ENCODE data around the gene OCA2. TPM values are rescaled to one million over a fixed set of nuclear protein-coding genes. Genes with fewer than 3 reads are reported as not detected.

OCA2 gene
- total and polyA plus RNA-seq, 2 of the 13 experiments (the other 11 are each of a cell fraction or from before 2014, with no cell fraction given), result 0.02 to 0.05 TPM

GRCh38 chr15:28082891-28083684 is 16.0 kb downstream of the OCA2 start (continued):
- TF ChIP-seq ZBTB34 (CRISPR knock-in tag; IDR thresholded peaks at IDR 0.05) (no peak), ESRRA (CRISPR knock-in tag; IDR thresholded peaks at IDR 0.05; ENCODE audit: low read depth) (0 out of 2 replicates have a peak, but pooled peaks have one; percentile 23), SOX13 (IDR thresholded peaks at IDR 0.05) (no peak), SOX13 (CRISPR knock-in tag; conservative IDR thresholded peaks at IDR 0.05 in 1 of 2, IDR thresholded peaks at IDR 0.05 in 1 of 2) (peak in 1 of 2 experiments; percentile 41; a peak in 1 of 4 replicates), ZNF382 (CRISPR knock-in tag; IDR thresholded peaks at IDR 0.05; ENCODE audit: borderline replicate concordance) (no peak), RFX1 (IDR thresholded peaks at IDR 0.05) (no peak), HNRNPK (IDR thresholded peaks at IDR 0.05; ENCODE audit: low read depth, low read length, poor library complexity, severe bottlenecking) (no peak), ZNF788 (CRISPR knock-in tag; IDR thresholded peaks at IDR 0.05; ENCODE audit: borderline replicate concordance) (peak; percentile 61), PITX1 (CRISPR knock-in tag; IDR thresholded peaks at IDR 0.05) (0 out of 2 replicates have a peak, but pooled peaks have one; percentile 32), ZMYM4 (CRISPR knock-in tag; IDR thresholded peaks at IDR 0.05) (peak; percentile 51; the same call in 1 of the 2 replicates), GPBP1L1 (CRISPR knock-in tag; IDR thresholded peaks at IDR 0.05) (no peak), TAF1 (CRISPR knock-in tag; IDR thresholded peaks at IDR 0.05) (no peak), BCL3 (CRISPR knock-in tag; IDR thresholded peaks at IDR 0.05) (no peak), ZNF580 (CRISPR knock-in tag; IDR thresholded peaks at IDR 0.05; ENCODE audit: borderline replicate concordance, low read depth) (no peak), RARA (CRISPR knock-in tag; IDR thresholded peaks at IDR 0.05) (peak; percentile 71), SRY (CRISPR knock-in tag; IDR thresholded peaks at IDR 0.05) (no peak), ZNF33B (CRISPR knock-in tag; IDR thresholded peaks at IDR 0.05) (no peak), ZBTB43 (CRISPR knock-in tag; conservative IDR thresholded peaks at IDR 0.05) (no peak), THAP8 (CRISPR knock-in tag; IDR thresholded peaks at IDR 0.05; ENCODE audit: borderline replicate concordance) (no peak), MED1 (CRISPR knock-in tag; IDR thresholded peaks at IDR 0.05) (peak; percentile 52)
- TF ChIP-seq, protein P1, sequence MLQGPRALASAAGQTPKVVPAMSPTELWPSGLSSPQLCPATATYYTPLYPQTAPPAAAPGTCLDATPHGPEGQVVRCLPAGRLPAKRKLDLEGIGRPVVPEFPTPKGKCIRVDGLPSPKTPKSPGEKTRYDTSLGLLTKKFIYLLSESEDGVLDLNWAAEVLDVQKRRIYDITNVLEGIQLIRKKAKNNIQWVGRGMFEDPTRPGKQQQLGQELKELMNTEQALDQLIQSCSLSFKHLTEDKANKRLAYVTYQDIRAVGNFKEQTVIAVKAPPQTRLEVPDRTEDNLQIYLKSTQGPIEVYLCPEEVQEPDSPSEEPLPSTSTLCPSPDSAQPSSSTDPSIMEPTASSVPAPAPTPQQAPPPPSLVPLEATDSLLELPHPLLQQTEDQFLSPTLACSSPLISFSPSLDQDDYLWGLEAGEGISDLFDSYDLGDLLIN (CRISPR knock-in tag; IDR thresholded peaks at IDR 0.05; ENCODE audit: borderline replicate concordance), result no peak

Data from HepG2 (cell line).